Parathyroid adenoma (tissue), 2 donors: ENCODE data around the gene ZDHHC14.
"Not testable (repeated sequence)": the region's sequence is repeated elsewhere in the genome, so short reads cannot be mapped to it uniquely, and the experiment has no call there.

Experiments used
- H2AFZ ChIP-seq: fragments of 300-600 bp; sonication (generic); one replicate; pipeline ENCODE4 v1.7.0; 2017; ENCODE audit warnings: antibody characterized with exemption, mild to moderate bottlenecking
- H3K27ac ChIP-seq: fragments of 300-600 bp; sonication (generic); one replicate; pipeline ENCODE4 v1.7.0; 2017
- H3K27me3 ChIP-seq: fragments of 300-600 bp; sonication (generic); one replicate; pipeline ENCODE4 v1.7.0; 2017; ENCODE audit warnings: low read length; ENCODE audit not compliant: control insufficient read depth, insufficient read depth
- H3K36me3 ChIP-seq: fragments of 300-600 bp; sonication (generic); one replicate; pipeline ENCODE4 v1.7.0; 2017; ENCODE audit warnings: low read length; ENCODE audit not compliant: control insufficient read depth, insufficient read depth
- H3K4me1 ChIP-seq: fragments of 300-600 bp; sonication (generic); one replicate; pipeline ENCODE4 v1.7.0; 2017; ENCODE audit warnings: control low read depth
- H3K4me2 ChIP-seq: fragments of 300-600 bp; sonication (generic); one replicate; pipeline ENCODE4 v1.7.0; 2017; ENCODE audit warnings: low read length
- H3K4me3 ChIP-seq: fragments of 300-600 bp; sonication (generic); one replicate; pipeline ENCODE4 v1.7.0; 2017; ENCODE audit warnings: low read depth, low read length
- H3K79me2 ChIP-seq: fragments of 300-600 bp; sonication (generic); one replicate; pipeline ENCODE4 v1.7.0; 2017; ENCODE audit warnings: control low read depth
- H3K9ac ChIP-seq: fragments of 300-600 bp; sonication (generic); one replicate; pipeline ENCODE4 v1.7.0; 2017; ENCODE audit warnings: mild to moderate bottlenecking
- H3K9me3 ChIP-seq: fragments of 300-600 bp; sonication (generic); one replicate; pipeline ENCODE4 v1.7.0; 2017; ENCODE audit warnings: low read length; ENCODE audit not compliant: control insufficient read depth
- CTCF ChIP-seq: fragments of 300-600 bp; sonication (generic); IDR thresholded peaks from one replicate; pipeline ENCODE4 v1.7.0; 2017; ENCODE audit warnings: antibody characterized with exemption, mild to moderate bottlenecking
- donor health status: primary hyperparathyroidism.

The ZDHHC14 gene

GRCh38 chr6:157574851-157575424 lies 193.9 kb downstream of the ZDHHC14 start:
- no peaks in the 10 kb centered on the region for H3K27me3 ChIP-seq
- no peaks in the 10 kb centered on the region for H3K9me3 ChIP-seq
- H2AFZ ChIP-seq, result no peak overlapping the region
- peaks cover 9% of the 10 kb centered on the region for H3K4me1 ChIP-seq
- no peak overlapping the region for H3K4me2 ChIP-seq
- H3K4me3 ChIP-seq, result no peak overlapping the region
- H3K36me3 ChIP-seq, result no peaks in the 10 kb centered on the region
- no peak overlapping the region for H3K9ac ChIP-seq
- no peak for TF ChIP-seq CTCF
- H3K27ac ChIP-seq, result no peak overlapping the region
- H3K79me2 ChIP-seq, result no peaks in the 10 kb centered on the region

GRCh38 chr6:157575436-157576145 lies 194.6 kb downstream of the ZDHHC14 start:
- Histone ChIP-seq H2AFZ (no peak overlapping the region), H3K27me3 (no peaks in the 10 kb centered on the region), H3K79me2 (no peaks in the 10 kb centered on the region), H3K4me3 (no peak overlapping the region), H3K36me3 (no peaks in the 10 kb centered on the region), H3K9ac (no peak overlapping the region), H3K27ac (no peak overlapping the region), H3K4me1 (peaks cover 9% of the 10 kb centered on the region), H3K9me3 (no peaks in the 10 kb centered on the region), H3K4me2 (no peak overlapping the region)
- TF ChIP-seq CTCF, result no peak

GRCh38 chr6:157576991-157577390 lies 196.0 kb downstream of the ZDHHC14 start:
- not testable (repeated sequence) for H3K4me2 ChIP-seq, H3K79me2 ChIP-seq, H3K4me3 ChIP-seq, H3K36me3 ChIP-seq, H3K27me3 ChIP-seq, H3K27ac ChIP-seq, H3K4me1 ChIP-seq, H2AFZ ChIP-seq, H3K9ac ChIP-seq, H3K9me3 ChIP-seq

- not testable (repeated sequence) for H3K4me2 ChIP-seq, H3K4me1 ChIP-seq, H3K9ac ChIP-seq, H3K9me3 ChIP-seq, H3K27me3 ChIP-seq, H3K4me3 ChIP-seq, H3K36me3 ChIP-seq, H3K27ac ChIP-seq, H2AFZ ChIP-seq
- peaks cover 14% of the 10 kb centered on the region for H3K79me2 ChIP-seq
These were observed 197.5 kb downstream of the ZDHHC14 start for GRCh38 chr6:157578527-157578926.

- no peak overlapping the region for H3K9ac ChIP-seq
- peaks cover 5% of the 10 kb centered on the region for H3K4me1 ChIP-seq
- peaks cover 14% of the 10 kb centered on the region for H3K79me2 ChIP-seq
- no peak for TF ChIP-seq CTCF
- H3K36me3 ChIP-seq, result no peaks in the 10 kb centered on the region
- H3K4me2 ChIP-seq, result no peak overlapping the region
- H3K4me3 ChIP-seq, result no peak overlapping the region
- no peak overlapping the region for H2AFZ ChIP-seq
- no peak overlapping the region for H3K27ac ChIP-seq
- no peaks in the 10 kb centered on the region for H3K9me3 ChIP-seq
- H3K27me3 ChIP-seq, result no peaks in the 10 kb centered on the region
These were observed 198.6 kb downstream of the ZDHHC14 start for GRCh38 chr6:157579467-157580031.
